Lower leg skin (tissue), 4 donors: ENCODE data around the gene RACGAP1. TPM values are rescaled to one million over a fixed set of nuclear protein-coding genes. Genes with fewer than 3 reads are reported as not detected.

Source experiments
- DNase-seq, 2 donors: peaks; one replicate each; pipeline ENCODE4 v3.0.0-alpha.2; 2019; ENCODE audit warnings: low spot score in 2 of 2
- H3K4me3 ChIP-seq: fragments of 200-600 bp; sonication (generic); 2 replicates; pipeline ENCODE4 v1.5.1; 2017; ENCODE audit warnings: mild to moderate bottlenecking, low read depth; ENCODE audit not compliant: poor library complexity, severe bottlenecking
- CTCF ChIP-seq, 3 donors: fragments of 450-650 bp; IDR thresholded peaks; one replicate each; pipeline ENCODE4 v1.5.1; 2016; ENCODE audit warnings: antibody characterized with exemption in 3 of 3, mild to moderate bottlenecking in 3 of 3, moderate library complexity in 2 of 3
- POLR2A ChIP-seq, 2 donors: fragments of 450-650 bp; IDR thresholded peaks; one replicate each; pipeline ENCODE4 v1.6.1; 2016 to 2017; ENCODE audit warnings: antibody characterized with exemption in 2 of 2, mild to moderate bottlenecking in 1 of 2, moderate library complexity in 1 of 2
- WGBS, 2 donors: methylation state at CpG; one replicate each; pipeline ENCODE4 v1.1.5; 2018; 5-methylcytosine and 5-hydroxymethylcytosine counted together
- intact Hi-C: fragments of 100-400 bp; cut with DNase I; formaldehyde crosslinking; loops from one replicate; pipeline ENCODE4 v1.15.0; 2023; ENCODE audit warnings: low total_unique reads
- total RNA-seq, 4 donors: library from RNA; depleted of rRNA; stranded (reverse); fragments of >200 nt; gene quantifications; one replicate each; pipeline ENCODE4 v1.1.0, GENCODE V29; 2016

RACGAP1 gene
- total RNA-seq, 4 donors from 2014 or later, result 11.6 to 16.8 (median 15.9) TPM

- 95 to 100% methylated on average over 2 of the region's 2 CpGs for WGBS, 2 donors
- TF ChIP-seq CTCF (IDR thresholded peaks at IDR 0.05), result no peak
- no peak for TF ChIP-seq POLR2A (IDR thresholded peaks at IDR 0.05)
- intact Hi-C loops, result no loop called here
- no peak overlapping the region for H3K4me3 ChIP-seq
- no peak for DNase-seq
Observed at GRCh38 chr12:49976557-49976956, 48.7 kb downstream of the RACGAP1 start.

GRCh38 chr12:49975318-49975761 is 50.0 kb downstream of the RACGAP1 start:
- H3K4me3 ChIP-seq, result no peak overlapping the region
- 59 to 64% methylated on average over 13 to 17 of the region's 17 CpGs for WGBS, 2 donors
- intact Hi-C loops, result no loop called here
- DNase-seq, result no peak
- TF ChIP-seq POLR2A (IDR thresholded peaks at IDR 0.05) (no peak), CTCF (IDR thresholded peaks at IDR 0.05) (no peak)

GRCh38 chr12:49974677-49975317 is 50.5 kb downstream of the RACGAP1 start:
- intact Hi-C loops, result loop anchor here (5.0 kb wide), 1 partner anchor 78 kb away; no protein-coding TSS in a partner anchor
- DNase-seq, result no peak
- WGBS, 2 donors, result 47 to 58% methylated on average over 8 of the region's 8 CpGs
- no peak overlapping the region for H3K4me3 ChIP-seq
- TF ChIP-seq CTCF (IDR thresholded peaks at IDR 0.05), result no peak

- H3K4me3 ChIP-seq, result no peak overlapping the region
- intact Hi-C loops, result loop anchor here (5.0 kb wide), 1 partner anchor 78 kb away; no protein-coding TSS in a partner anchor
- TF ChIP-seq POLR2A (IDR thresholded peaks at IDR 0.05) (no peak), CTCF (IDR thresholded peaks at IDR 0.05) (no peak)
- no peak for DNase-seq
- 65 to 70% methylated on average over 9 to 11 of the region's 15 CpGs for WGBS, 2 donors
Observed at GRCh38 chr12:49974231-49974675, 51.0 kb downstream of the RACGAP1 start.

GRCh38 chr12:49973361-49973830 is 51.9 kb downstream of the RACGAP1 start:
- 86 to 95% methylated on average over 13 to 17 of the region's 19 CpGs for WGBS, 2 donors
- no peak for DNase-seq
- intact Hi-C loops, result loop anchor here (5.0 kb wide), 1 partner anchor 79 kb away; no protein-coding TSS in a partner anchor
- H3K4me3 ChIP-seq, result no peak overlapping the region
- TF ChIP-seq CTCF (IDR thresholded peaks at IDR 0.05) (no peak), POLR2A (IDR thresholded peaks at IDR 0.05) (no peak)
